ENCODE measurements around the gene COL9A1.

COL9A1 gene

DNA sequence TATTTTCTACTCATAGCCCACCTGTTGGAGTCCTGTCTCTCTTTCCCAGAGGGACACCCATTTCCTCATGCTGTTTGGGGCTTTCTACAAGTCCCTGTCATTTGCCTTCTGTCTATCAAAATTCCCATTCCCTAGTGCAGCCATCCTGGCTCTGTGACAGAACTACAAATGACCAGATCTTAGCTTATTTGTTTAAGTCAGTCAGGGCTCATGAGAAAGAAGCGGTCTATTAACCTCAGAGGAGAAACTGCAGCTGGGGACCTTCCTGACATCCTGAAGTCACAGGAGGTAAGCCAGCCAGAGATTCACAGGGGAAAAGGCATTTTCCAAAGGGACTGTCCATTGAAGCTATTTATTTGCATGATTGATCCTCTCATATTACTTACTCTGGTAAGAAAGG, 1.7 kb upstream of the COL9A1 start:
- Histone ChIP-seq H4K20me1 (ENCODE audit: insufficient read depth, low read length) (no peaks in the 10 kb centered on the region), H3K79me2 (ENCODE audit: low read length) (no peaks in the 10 kb centered on the region), H3K9me3 (replicated peaks; ENCODE audit: insufficient read depth, low read length) (no peaks in the 10 kb centered on the region), H3K27me3 (replicated peaks; ENCODE audit: insufficient read depth, low read length) (peaks cover 9% of the 10 kb centered on the region), H2AFZ (ENCODE audit: low read length) (no peak overlapping the region), H3K9me2 (replicated peaks; ENCODE audit: insufficient read depth, low read length) (no peaks in the 10 kb centered on the region), H3K9ac (ENCODE audit: low read length) (no peak overlapping the region), H3F3A (ENCODE audit: insufficient read depth, low read length) (no peaks in the 10 kb centered on the region), H3K36me3 (replicated peaks; ENCODE audit: insufficient read depth, low read length) (no peaks in the 10 kb centered on the region), H3K4me1 (ENCODE audit: low read length) (no peaks in the 10 kb centered on the region), H3K4me3 (ENCODE audit: low read length) (no peak overlapping the region), H3K4me2 (ENCODE audit: low read depth, low read length) (no peak overlapping the region), H3K27ac (ENCODE audit: low read length) (no peak overlapping the region)
- no peak for DNase-seq
- TF ChIP-seq EZH2 (optimal IDR thresholded peaks at IDR 0.05; ENCODE audit: low read depth, low read length) (no peak), CTCF (IDR thresholded peaks at IDR 0.05; ENCODE audit: low read length) (no peak), EZH2phosphoT487 (IDR thresholded peaks at IDR 0.05; ENCODE audit: low read length) (no peak)

GRCh38 chr6:70299456-70299855, 3.4 kb downstream of the COL9A1 start:
- Histone ChIP-seq H3K36me3 (replicated peaks; ENCODE audit: insufficient read depth, low read length) (no peaks in the 10 kb centered on the region), H3K4me2 (ENCODE audit: low read depth, low read length) (no peak overlapping the region), H3K4me3 (ENCODE audit: low read length) (no peak overlapping the region), H3K9me2 (replicated peaks; ENCODE audit: insufficient read depth, low read length) (no peaks in the 10 kb centered on the region), H3K9me3 (replicated peaks; ENCODE audit: insufficient read depth, low read length) (no peaks in the 10 kb centered on the region), H3K27ac (ENCODE audit: low read length) (no peak overlapping the region), H3K9ac (ENCODE audit: low read length) (no peak overlapping the region), H3K27me3 (replicated peaks; ENCODE audit: insufficient read depth, low read length) (no peaks in the 10 kb centered on the region; the same call in 1 of the 2 replicates), H3K4me1 (ENCODE audit: low read length) (no peaks in the 10 kb centered on the region), H2AFZ (ENCODE audit: low read length) (no peak overlapping the region), H4K20me1 (ENCODE audit: insufficient read depth, low read length) (no peaks in the 10 kb centered on the region), H3F3A (ENCODE audit: insufficient read depth, low read length) (no peaks in the 10 kb centered on the region), H3K79me2 (ENCODE audit: low read length) (no peaks in the 10 kb centered on the region)
- DNase-seq = no peak
- no peak for TF ChIP-seq EZH2phosphoT487 (IDR thresholded peaks at IDR 0.05; ENCODE audit: low read length)
- no peak for TF ChIP-seq CTCF (IDR thresholded peaks at IDR 0.05; ENCODE audit: low read length)
- no peak for TF ChIP-seq EZH2 (optimal IDR thresholded peaks at IDR 0.05; ENCODE audit: low read depth, low read length)

- Histone ChIP-seq H3K27ac (ENCODE audit: low read length) (no peak overlapping the region), H3K27me3 (replicated peaks; ENCODE audit: insufficient read depth, low read length) (no peaks in the 10 kb centered on the region), H3K4me1 (ENCODE audit: low read length) (no peaks in the 10 kb centered on the region), H3K9me2 (replicated peaks; ENCODE audit: insufficient read depth, low read length) (no peaks in the 10 kb centered on the region), H4K20me1 (ENCODE audit: insufficient read depth, low read length) (no peaks in the 10 kb centered on the region), H3K9me3 (replicated peaks; ENCODE audit: insufficient read depth, low read length) (no peaks in the 10 kb centered on the region), H3K4me3 (ENCODE audit: low read length) (no peak overlapping the region), H3K79me2 (ENCODE audit: low read length) (no peaks in the 10 kb centered on the region), H3K36me3 (replicated peaks; ENCODE audit: insufficient read depth, low read length) (no peaks in the 10 kb centered on the region), H3F3A (ENCODE audit: insufficient read depth, low read length) (no peaks in the 10 kb centered on the region), H3K9ac (ENCODE audit: low read length) (no peak overlapping the region), H2AFZ (ENCODE audit: low read length) (no peak overlapping the region), H3K4me2 (ENCODE audit: low read depth, low read length) (no peak overlapping the region)
- TF ChIP-seq EZH2phosphoT487 (IDR thresholded peaks at IDR 0.05; ENCODE audit: low read length) (no peak), CTCF (IDR thresholded peaks at IDR 0.05; ENCODE audit: low read length) (no peak)
- DNase-seq = no peak
These were observed 4.8 kb downstream of the COL9A1 start for GRCh38 chr6:70298068-70298467.
